K562 (cell line): ENCODE measurements around the gene PCARE. TPM values are rescaled to one million over a fixed set of nuclear protein-coding genes. Genes with fewer than 3 reads are reported as not detected.

ENCODE experiments used
- MGA ChIP-seq: fragments of 450-650 bp; IDR thresholded peaks from 2 replicates; pipeline ENCODE4 v1.6.1; 2016; ENCODE audit warnings: mild to moderate bottlenecking, moderate library complexity
- SAP30 ChIP-seq: fragments of 200-600 bp; sonication (generic); IDR thresholded peaks from 2 replicates; pipeline ENCODE4 v1.6.1; 2012; ENCODE audit warnings: borderline replicate concordance, low read depth, mild to moderate bottlenecking, moderate library complexity, low read length, control low read depth, inconsistent platforms; ENCODE audit not compliant: insufficient read depth, poor library complexity, severe bottlenecking
- polyA plus RNA-seq, 8 experiments: library from polyadenylated mRNA; depleted of rRNA in 4 of 8; stranded (reverse) in 5 of 8; unstranded in 3 of 8; fragments of >200 nt; fragmentation: Nextera tagmentation in 2 of 8; fragmentation: Illumina TruSeq in 1 of 8; extraction: Ambion mirVana in 2 of 8; extraction: Trizol in 1 of 8; gene quantifications; 2 replicates each; pipeline versions ENCODE4 v1.2.1 to v1.2.3, GENCODE V29; 2011 to 2014; ENCODE audit warnings: inconsistent platforms in 1 of 8, missing spikeins in 1 of 8
- total RNA-seq, 7 experiments: library from RNA; depleted of rRNA in 6 of 7; stranded (reverse); fragments of >200 nt in 6 of 7; fragmentation: Illumina TruSeq in 2 of 7; extraction: Trizol in 2 of 7; gene quantifications; 2 replicates each; pipeline versions ENCODE4 v1.2.1 to v1.2.3, GENCODE V29; 2011 to 2021; ENCODE audit warnings: low replicate concordance in 1 of 7

The PCARE gene
- total and polyA plus RNA-seq, 9 of the 15 experiments (the other 6 are each of a cell fraction or from before 2014, with no cell fraction given), result not detected

- TF ChIP-seq MGA (no peak), SAP30 (no peak)
- TF ChIP-seq, all 486 proteins: peak for 0
Measured at GRCh38 chr2:29070526-29070925, 3.8 kb downstream of the PCARE start (continued).
